ENCODE results near the gene FAM204A.

The FAM204A gene

DNA sequence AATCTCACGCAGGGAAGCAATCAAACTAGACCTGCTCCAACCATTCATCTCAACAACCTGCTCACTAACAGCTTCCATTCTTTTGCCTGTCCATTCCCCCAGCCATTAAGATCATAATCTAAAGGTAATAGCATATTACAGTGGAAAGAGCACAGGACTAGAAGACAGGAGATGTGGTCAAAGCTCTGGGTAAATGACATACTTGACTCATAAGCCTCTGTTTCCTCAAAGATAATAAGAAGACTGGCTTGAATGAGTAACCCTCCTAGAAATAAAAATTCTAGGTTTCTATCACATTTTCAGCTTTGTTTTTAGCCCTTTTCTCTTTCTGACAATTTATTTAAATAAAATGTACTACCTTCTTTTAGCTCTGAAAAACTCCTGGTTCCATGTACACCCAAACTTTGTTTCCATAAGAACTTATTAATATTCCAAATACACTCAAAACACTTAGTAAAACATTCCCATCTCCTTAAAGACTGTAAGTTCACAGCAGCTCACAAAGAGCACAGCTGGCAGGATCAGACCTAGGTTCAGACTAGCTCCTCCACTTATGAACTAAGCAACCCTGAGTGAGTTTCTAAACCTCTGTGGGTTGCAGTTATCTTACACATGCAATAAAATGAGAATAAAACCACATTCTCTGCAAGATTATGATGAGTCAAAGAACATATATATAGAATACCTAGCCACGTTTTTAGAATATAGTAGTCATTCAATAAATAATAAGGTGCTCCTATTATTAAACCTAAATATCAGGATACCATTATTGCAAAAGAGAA is 11.6 kb downstream of the FAM204A start:
- no peak for DNase-seq (ENCODE audit: low read depth)

DNA sequence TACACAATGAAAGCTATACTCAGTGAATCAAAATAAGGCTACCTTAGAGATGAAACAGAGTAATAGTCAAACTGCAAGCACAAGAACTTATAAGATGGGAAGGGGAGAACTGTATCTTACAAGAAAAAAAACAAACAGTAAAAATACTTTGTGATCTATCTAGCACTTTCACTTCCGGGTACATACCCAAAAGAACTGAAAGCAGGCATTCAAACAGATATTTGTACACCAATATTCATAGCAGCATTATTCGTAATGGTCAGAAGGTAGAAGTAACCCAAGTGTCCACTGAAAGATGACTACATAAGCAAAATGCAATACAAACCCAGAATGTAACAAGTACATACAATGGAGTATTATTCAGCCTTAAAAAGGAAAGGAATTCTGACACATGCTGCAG is 18.0 kb downstream of the FAM204A start:
- no peak for DNase-seq (ENCODE audit: low read depth)

DNA sequence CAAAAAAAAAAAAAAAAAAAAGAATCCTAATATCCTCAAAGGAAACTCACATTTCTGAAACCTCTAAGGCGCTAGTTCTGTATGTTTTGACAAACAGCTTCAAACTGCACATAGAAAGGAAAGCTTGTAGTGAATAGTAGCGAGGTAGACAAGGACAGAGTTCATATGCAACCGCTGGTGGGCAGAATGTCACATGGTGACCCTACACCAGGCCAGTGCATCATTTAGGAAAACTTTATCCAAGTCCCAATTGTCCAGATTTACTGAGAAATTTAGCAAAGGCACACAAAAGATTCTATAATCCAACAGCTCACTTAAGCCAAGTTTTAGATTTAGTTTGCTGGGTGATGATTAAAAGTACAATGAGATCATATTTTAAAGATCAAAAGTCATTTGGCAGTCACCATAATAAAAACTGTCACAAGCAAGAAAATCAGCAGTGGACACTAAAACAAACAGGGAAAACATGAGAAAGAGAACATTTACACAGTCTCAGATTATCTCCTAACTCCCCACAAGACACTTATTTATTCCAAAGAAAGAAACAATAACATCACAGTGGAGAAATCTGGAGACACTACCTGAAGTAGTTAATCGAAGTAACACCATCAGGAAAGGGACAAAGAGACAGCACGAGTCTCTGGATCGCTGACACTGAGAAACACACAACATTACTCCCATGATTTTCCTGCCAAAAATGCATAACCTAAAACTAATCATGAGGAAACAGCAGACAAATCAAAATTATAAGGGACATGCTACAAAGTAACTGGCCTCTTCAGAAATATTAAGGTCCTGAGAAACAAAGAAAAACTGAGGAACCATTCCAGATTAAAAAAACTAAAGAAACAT is 20.2 kb downstream of the FAM204A start:
- no peak for DNase-seq (ENCODE audit: low read depth)

DNA sequence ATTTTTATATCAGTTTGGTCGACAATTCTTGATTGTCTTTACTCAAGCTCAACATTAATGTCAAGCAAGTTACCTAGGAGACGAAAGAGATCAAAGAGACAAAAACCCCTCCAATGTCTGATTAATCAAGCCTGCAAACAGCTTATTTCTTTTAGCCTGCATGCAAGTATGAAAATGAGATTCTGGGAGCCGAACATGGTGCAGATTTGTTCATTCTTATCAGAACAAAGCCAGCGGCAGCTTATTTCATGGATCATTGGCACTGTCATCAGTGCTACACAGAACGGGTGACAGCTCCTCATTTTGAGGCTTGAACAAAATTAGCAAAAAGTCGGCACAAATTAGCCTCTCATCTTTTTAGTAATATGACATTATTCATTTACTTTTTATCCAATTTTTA is 26.5 kb downstream of the FAM204A start:
- DNase-seq (ENCODE audit: low read depth): no peak

DNA sequence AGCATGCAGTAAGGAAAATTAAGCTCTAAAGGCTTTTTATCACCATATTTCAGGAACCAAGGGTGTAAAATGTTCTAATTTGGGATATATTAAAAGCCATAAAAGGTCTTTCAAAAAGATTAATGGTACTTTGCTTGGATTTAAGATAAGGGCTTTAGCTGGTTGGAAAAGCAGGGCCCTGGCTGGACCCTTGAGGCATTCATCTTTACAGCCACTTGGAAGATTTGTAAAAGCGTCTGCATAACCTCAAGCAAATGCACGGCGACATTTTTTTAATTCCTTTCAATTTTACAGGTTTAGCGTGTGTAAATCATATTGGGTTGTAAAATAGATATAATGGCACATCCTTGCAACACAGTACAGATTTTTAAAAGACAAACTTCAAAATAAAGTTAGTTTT is 27.2 kb downstream of the FAM204A start:
- DNase-seq (ENCODE audit: low read depth): no peak

DNA sequence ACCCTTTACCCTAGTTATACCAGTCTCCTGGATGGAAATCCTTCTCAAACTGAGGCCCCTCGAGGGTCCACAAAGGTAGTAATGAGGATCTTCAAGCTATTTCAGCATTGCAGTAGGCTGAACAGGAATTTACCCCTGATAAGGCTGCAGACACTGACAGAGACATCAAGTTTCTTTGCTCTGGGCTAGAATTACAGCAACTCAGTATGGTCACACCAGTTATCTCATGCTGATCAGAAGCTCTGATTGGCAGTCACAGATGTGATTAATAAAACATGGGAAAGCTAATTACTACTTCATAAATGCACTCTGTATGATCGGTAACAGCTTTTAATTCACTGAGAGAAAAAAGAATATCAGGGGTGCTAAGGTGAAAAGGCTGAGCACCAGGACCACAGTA is 30.6 kb downstream of the FAM204A start:
- no peak for DNase-seq (ENCODE audit: low read depth)

DNA sequence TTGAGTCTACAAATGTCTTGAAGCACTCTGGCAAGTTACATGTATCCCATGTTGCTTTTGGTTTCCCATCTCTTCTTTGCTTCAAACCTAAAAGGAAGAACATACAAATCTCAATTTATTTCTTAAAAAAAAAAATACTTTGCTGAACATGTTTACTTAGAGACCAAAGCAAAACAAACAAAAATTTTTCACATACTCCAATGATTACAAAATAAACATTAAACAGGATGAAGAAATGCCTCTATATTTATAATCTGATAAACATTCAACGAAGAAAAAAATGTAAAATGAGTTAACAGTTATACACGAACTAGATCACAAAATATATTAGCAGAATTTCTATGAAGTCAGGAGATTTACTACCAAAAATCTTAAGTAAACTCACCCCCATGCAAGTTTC is 31.3 kb downstream of the FAM204A start:
- DNase-seq (ENCODE audit: low read depth): no peak

DNA sequence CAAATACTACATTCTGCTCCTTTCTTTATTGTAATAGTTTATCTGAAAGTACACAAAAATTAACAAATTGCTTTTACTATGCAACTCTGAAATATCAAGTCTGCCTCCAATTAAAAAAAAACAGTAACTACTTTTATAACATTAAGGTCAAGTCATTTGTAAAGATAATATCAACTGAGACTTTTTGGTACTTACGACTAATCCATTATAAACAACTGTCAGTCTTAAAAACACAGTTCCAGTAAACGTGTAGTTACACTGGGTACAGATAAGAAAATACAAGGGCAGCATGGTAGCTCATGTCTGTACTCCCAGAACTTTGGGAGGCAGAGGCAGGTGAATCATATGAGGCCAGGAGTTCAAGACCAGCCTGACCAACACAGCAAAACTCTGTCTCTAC is 32.2 kb downstream of the FAM204A start:
- no peak for DNase-seq (ENCODE audit: low read depth)

DNA sequence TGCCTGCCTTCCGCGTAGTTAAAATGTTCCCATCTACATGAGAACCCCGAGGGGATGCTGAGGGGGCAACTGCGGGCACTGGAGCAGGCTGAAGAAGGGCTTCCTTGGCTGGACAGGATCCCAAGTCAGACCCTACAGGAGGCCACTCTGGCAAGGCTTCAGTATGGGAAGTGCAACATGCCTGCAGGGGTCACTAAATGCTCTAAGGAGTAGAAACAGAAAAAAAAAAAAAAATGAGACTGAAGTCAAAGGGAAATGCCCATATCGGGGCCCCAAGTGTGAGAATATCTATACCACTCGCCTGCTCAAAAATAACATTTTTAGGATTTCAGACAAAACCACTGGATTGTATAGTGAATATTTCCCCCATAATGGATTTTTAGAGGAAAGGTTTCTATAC is 33.5 kb downstream of the FAM204A start:
- no peak for DNase-seq (ENCODE audit: low read depth)

DNA sequence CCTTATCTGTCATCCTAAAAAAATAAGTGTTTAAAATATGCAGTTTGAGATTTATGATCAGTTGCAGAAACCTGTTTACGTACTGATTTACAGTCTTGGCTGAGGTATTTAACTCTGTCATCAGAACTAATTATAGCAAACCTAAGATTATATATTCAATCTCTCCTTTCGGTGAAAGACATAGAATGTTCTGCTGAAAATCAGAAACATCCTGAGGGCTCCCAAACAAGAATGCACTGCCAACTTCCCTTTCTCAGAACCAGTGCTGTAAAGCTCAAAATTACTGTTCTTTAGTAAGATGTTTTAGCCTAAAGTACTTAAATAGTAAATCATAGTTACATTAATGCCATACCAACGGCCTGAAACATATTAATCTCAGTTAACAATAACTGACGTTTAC is 34.3 kb downstream of the FAM204A start:
- no peak for DNase-seq (ENCODE audit: low read depth)

DNA sequence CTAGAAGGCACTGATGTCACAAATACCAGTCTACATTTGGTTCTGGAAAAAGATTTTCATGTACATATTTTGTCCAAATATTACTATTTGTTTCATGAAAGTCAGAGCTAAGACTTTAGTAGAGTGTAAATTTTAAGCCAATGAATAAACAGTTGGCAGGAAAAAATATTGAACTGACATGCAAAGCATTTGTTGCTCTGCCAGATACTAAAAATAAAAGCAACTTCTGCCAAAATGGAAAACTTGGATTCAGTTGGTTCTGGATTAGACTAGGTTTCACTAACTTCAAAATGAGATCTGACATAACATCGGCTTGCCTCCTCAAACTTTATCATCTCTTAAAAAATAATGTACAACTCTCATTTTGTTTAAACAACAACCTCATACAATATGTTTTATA is 34.9 kb downstream of the FAM204A start:
- DNase-seq (ENCODE audit: low read depth): no peak

DNA sequence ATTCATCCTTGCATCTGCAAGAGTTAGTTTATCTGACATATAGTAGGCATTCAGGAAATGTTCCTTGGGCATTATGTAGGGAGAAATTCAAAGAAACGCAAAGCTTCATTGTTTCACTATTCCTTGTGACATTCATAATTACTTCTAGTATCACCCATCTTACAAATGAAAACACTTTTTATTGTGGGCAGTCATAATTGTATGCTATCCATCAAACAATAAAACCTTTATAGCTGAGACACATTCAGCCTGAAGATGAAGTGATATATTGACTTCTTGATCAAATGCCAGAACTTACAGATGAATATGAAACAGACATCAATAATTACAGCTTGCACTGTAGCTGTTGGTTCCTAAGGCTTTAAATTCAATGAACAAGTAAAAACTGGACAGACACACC is 36.4 kb downstream of the FAM204A start:
- no peak for DNase-seq (ENCODE audit: low read depth)

DNA sequence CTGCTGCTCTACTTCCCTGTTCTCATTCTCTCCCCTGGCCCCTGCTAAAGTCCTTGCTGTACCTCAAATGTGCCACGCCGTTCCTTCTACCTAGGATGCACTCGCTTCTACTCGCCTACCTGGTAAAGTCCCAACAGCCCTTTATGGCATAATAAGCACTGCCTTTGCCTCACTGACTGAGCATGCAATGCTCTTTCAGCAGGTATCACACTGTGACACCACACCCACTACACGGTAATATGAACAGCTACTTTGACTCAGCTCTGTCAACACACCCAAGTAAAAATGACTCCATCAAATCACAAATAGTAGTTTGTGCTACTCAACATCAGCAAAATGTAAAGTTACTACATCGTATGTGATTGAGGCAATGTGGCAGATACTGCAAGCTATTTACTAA is 37.6 kb downstream of the FAM204A start:
- no peak for DNase-seq (ENCODE audit: low read depth)

DNA sequence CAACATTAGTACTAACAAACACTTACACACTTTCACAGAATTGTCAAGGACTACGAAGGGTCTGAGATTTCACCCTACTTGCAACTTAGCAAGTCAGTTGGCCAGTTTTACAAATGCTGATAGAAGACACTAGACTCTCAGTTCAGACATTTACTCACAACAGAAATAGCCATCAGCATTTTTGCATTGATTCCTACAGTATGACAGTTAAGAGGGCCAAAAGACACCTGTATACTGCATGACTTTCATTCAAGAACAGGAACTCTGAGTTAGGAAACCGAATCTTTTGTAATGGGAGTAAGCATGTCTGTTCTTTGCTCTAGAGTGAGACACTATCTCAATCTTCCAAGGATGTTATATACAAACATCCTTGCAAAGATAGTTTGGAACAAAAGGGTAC is 40.9 kb downstream of the FAM204A start:
- DNase-seq (ENCODE audit: low read depth): no peak

DNA sequence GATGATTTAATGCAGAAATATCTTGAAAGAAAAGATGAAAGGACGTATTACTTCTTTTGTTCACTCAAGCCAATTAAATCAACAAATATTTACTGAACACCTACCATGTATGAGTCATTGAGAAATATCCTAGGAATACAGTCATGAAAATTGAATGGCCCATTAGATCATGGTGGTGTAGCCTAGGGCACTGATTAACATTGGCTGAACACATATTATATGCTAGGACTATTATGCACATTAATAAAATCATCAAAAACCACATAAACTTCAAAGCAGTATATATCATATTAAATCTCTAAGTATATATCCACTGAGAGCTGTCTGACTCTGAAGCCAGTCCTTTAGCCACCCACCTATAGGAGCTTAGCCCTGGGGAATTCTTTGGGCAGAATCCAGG is 41.8 kb downstream of the FAM204A start:
- DNase-seq (ENCODE audit: low read depth): no peak

DNA sequence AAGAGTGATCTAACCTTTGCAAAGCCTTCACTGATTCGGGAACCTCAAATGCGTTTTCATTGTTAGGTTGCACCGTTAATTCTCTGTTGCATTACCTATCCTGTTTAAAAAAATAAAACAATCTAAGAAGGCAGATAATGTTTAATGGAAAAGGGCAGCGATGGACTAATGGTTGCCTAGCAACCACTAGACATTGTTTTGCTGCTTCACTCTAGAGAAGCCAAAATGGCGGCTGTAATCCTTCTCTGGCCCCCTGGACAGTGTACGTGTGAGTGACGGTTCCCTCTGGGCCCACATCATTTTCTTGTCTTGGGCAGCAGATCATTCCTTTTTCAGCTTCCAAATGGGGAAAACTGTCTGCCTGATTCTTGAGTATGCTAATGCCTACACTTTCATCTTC is 43.3 kb downstream of the FAM204A start:
- no peak for DNase-seq (ENCODE audit: low read depth)

DNA sequence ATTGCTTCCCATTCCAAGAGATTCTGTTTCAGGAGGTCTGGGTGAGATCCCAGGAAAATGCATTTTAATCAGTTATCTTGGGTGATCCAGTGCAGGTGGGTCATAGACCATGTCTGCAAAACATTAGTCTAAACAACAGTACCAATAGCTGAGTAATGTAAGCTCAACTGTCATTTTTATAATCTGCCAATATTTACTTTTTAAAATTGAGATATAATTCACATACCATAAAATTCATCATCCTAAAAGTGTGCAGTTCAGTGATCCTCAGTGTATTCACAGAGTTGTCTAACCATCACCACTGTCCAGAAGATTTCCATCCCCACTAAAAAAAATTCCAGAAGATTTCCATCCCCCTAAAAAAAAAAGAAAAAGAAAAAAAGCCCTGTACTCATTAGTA is 51.0 kb downstream of the FAM204A start:
- no peak for DNase-seq (ENCODE audit: low read depth)

DNA sequence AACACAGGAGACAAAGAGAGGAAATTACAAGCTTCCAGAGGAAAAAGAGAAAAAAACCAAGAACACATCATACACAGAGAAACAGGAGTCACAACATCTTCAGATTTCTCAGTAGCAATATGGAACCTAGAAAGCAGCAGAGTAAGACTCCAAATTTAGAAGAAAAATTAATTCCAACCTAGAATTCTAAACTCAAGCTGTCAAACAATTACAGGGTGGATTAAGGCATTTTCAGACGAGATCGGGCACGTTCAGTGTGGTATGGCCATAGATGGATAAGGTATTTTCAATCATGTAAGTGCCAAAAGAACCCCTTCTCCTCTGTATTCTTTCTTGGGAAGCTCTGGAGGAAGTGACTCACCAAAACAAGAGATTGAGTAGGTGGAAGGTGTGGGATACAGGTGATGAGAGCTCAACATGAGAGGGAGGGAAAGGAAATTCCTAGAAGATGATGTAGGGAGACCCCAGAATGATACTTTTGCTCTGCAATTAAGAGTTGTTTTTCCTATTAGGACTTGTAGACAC is 51.6 kb downstream of the FAM204A start:
- DNase-seq (ENCODE audit: low read depth): no peak

DNA sequence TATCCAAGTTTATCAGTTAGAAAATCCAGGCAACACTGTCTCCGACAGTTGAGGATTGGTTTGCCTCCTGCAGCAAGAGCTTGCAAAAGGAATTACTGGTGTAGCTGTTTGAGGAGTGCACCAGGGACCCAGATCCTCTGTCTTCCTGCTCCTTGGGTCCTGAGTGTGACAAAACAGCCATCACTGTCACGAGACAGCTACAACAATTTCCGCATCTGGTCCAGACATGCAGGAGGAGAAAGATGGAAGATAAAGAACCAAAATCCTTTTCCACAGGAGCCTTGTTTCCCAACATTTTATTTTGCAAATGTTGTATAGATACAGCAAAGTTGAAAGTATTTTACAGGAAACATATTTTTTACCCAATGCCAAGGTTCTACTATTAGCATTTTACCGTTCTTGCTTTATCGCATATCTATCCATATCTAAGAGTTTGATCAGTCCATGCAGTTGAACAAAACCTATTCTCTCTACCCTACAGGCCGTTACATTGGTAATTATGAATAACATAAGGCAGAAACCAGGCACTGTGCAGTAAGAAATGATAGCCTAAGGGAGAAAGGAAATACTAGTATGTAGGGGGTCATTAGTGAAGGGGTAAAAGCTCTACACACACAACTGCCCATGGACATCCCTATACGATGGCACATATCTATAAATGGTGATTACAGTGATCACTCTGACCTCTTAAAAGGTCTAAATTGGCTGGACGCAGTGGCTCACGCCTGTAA is 54.9 kb downstream of the FAM204A start:
- DNase-seq (ENCODE audit: low read depth): no peak

DNA sequence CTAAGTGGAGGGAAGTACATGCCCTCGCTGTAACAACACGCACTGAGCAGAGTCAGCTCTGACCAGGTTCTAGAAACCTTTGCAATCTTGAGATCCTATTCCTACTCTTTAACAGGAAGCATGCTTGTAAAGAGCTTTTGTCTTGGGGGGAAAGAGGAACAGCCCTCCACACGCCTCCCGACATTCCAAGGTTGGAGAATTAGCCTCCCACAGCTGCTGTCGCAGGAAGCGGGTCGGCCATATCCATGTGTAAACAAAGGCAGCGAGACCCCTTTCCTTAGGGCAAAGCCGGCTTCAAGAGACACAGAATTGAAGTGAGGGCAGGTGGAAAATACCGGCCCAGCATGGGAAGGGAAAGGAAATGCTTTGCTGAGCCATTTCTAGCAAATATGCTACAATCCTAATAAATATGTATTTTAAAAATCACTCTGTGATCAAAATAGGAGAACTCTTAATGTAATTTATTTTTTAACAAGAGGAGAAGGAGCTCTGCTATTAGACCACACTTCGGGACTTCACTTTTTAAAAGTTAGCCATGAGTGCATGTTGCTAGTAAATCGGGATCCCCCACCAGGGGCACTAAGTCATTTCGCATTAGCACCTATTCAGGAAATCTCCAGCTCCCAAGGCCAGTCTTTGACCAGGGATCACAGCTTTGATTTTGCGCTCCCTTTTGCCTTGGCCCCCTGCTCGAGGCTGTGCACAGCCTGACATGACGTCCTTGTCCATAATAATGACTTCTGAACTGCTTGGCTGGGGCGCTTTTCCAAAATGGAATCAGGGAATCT is 55.9 kb downstream of the FAM204A start:
- no peak for DNase-seq (ENCODE audit: low read depth)

DNA sequence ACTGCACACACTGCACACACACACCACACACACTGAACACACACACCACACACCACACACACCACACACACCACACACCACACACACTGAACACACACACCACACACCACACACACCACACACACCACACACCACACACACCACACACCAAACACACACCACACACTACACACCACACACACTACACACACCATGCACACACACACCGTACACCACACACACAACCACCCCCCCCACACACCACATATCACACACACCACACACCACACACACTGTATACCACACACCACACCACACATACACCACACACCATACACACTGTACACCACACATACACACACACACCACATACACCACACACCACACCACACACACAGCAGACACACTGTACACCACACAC is 59.5 kb downstream of the FAM204A start:
- DNase-seq (ENCODE audit: low read depth): no peak

DNA sequence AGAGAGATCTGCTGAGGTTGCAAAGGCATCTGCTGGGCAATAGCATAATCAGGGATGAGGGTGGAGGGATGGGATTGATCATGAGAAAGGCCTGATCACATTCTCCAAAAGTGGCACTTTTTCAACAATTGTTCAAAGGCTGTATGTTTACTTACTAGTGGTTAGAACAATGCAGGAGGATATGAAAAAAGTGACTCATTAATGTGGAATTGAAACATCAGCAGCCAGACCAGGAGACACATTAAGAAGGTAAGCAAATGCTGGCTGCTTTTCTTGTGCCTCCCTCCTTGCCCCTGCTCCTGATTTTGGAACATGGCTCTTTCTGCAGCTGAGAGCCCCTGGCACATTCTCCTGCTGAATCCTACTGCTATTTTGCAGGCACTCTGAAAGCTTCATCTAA is 63.5 kb downstream of the FAM204A start:
- DNase-seq (ENCODE audit: low read depth): no peak

Data from activated T-cell treated with anti-CD3 and anti-CD28 coated beads for 1 hour (primary cell).